Mucosa of gallbladder (tissue), 1 donor: ENCODE data around the gene NME7. TPM values are rescaled to one million over a fixed set of nuclear protein-coding genes. Genes with fewer than 3 reads are reported as not detected.
"Not testable (repeated sequence)": the region's sequence is repeated elsewhere in the genome, so short reads cannot be mapped to it uniquely, and the experiment has no call there.

Experiments used
- DNase-seq: peaks from one replicate; pipeline ENCODE4 v3.0.0-alpha.2; 2020; ENCODE audit warnings: low spot score
- total RNA-seq: library from RNA; stranded (reverse); gene quantifications from one replicate; pipeline ENCODE4 v1.2.1, GENCODE V29; 2021
- donor health status: DM: no; HTN: no; CAD: no.

The NME7 gene, protein sequence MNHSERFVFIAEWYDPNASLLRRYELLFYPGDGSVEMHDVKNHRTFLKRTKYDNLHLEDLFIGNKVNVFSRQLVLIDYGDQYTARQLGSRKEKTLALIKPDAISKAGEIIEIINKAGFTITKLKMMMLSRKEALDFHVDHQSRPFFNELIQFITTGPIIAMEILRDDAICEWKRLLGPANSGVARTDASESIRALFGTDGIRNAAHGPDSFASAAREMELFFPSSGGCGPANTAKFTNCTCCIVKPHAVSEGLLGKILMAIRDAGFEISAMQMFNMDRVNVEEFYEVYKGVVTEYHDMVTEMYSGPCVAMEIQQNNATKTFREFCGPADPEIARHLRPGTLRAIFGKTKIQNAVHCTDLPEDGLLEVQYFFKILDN
- total RNA-seq, result 18.0 TPM

GRCh38 chr1:169367686-169368405, at the start of gene NME7, which contains the start of gene BLZF1:
NME7 (minus strand) TSS chr1:169367797; CDS start chr1:169367710, 87 bp downstream.
BLZF1 (plus strand) TSS chr1:169368195; CDS start chr1:169369523, 1,328 bp downstream.
- peak; percentile 98 for DNase-seq

DNA sequence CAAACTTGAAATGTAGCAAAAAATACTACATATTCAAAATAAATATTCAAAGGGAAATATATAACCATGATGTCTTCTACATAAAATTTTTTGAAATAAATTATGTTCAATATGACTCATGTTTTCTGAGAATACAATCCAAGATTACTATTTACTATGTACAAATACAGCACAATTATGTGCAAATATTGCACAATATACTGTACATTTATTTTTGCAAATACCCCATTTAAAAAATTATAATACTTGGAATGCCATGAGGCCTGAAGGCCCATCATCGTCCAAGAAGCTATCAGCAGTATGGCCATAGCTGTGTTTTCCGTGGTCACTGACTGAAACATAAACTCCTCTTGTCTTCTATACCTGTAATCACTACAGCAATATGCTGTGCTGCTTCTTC, 47.4 kb upstream of the NME7 start:
- DNase-seq, result no peak

GRCh38 chr1:169408340-169408739, 40.7 kb upstream of the NME7 start:
- not testable (repeated sequence) for DNase-seq

DNA sequence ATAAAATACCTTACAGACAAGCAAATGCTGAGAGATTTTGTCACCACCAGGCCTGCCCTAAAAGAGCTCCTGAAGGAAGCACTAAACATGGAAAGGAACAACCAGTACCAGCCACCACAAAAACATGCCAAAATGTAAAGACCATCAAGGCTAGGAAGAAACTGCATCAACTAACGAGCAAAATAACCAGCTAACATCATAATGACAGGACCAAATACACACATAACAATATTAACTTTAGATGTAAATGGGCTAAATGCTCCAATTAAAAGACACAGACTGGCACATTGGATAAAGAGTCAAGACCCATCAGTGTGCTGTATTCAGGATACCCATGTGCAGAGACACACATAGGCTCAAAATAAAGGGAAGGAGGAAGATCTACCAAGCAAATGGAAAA, 35.0 kb upstream of the NME7 start:
- not testable (repeated sequence) for DNase-seq

DNA sequence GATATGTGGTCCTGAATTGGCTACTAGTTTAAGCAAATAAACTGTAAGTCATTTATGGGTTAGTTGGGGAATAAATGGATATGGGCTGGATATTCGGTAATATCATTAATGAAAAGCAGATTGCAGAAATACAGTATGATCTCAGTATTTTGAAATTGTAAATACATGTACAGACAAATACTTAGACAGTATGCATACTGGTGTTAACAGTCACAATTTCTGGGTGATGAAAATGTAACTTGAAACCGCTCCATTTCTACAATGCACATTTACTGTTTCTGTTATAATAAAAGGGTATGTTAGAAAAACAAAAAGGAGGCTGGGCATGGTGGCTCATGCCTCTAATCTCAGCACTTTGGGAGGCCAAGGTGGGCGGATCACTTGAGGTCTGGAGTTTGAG, 28.4 kb upstream of the NME7 start:
- no peak for DNase-seq

DNA sequence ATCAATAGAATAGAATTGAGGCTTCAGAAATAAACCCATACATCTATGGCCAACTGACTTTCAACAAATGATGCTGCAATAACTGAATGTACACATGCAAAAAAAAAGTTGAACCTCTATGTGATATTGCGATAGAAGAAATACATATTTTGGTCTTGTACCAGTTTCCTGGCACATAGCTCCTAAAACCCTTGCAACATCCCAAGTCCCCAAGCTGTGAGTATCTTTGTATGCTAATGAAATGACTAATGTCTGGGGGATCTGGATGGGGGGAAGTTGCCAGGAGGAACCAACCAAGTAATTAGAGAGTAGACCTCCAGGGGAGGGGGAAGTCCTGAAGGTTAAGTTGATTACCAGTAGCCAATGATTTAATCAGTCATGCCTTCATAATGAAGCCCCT, 24.8 kb upstream of the NME7 start:
- no peak for DNase-seq

- DNase-seq, result no peak
Observed at GRCh38 chr1:169390303-169390702, 22.7 kb upstream of the NME7 start.

- no peak for DNase-seq
Observed at GRCh38 chr1:169387399-169387798, 19.8 kb upstream of the NME7 start.

GRCh38 chr1:169383449-169383848, 15.9 kb upstream of the NME7 start:
- DNase-seq, result no peak

- no peak for DNase-seq
Observed at GRCh38 chr1:169381162-169381561, 13.6 kb upstream of the NME7 start.

- DNase-seq, result no peak
Observed at GRCh38 chr1:169371404-169371803, 3.8 kb upstream of the NME7 start.

DNA sequence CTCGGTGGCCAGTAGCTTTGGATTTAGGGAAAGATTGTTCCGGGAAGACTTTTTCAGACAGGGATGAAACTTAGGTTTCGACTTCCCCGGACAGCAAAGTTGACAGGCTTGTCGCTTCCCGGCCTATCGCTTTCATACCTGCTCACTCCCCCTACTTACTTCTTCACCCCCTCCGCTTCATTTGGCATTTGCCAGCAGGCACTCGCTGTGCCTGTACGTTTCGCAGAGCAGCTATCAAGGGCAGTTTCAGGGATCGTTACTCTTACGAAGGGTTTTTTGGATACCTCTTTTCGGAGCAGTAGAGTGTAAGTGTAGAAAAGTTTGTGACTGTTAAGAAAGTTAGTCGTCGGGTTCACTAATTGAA, 791 bp upstream of the NME7 start:
- DNase-seq, result no peak

DNA sequence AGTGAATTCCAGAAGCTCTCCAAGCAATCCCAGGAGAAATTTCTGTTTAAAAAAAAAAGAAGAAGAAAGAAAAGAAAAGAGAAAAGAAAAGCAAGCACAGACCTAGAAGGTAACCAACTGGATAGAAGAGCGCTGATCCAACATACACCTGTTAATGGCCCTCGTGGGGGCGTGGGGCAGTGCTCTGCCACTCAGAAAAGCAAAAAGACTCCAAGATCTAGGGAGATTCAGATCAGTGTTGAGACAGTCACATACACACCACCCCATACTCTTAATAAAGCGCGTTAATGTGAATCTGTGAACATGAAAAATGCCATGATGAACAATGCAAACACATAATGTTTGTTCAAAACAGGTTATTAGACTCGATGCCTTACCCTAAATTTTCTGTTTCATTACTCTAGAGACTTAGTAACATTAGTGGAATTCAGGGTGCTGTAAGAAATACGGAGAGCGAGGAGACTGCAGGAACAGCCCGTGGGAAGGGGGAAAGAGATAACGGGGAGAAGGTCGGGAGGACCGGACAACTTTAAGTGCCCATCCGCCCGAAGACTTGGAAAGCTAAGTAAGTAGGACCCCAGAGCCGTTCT, 406 bp downstream of the NME7 start:
- DNase-seq, result no peak

GRCh38 chr1:169364948-169365347, 2.6 kb downstream of the NME7 start:
- DNase-seq, result no peak

GRCh38 chr1:169363046-169363730, 4.4 kb downstream of the NME7 start:
- DNase-seq, result no peak

DNA sequence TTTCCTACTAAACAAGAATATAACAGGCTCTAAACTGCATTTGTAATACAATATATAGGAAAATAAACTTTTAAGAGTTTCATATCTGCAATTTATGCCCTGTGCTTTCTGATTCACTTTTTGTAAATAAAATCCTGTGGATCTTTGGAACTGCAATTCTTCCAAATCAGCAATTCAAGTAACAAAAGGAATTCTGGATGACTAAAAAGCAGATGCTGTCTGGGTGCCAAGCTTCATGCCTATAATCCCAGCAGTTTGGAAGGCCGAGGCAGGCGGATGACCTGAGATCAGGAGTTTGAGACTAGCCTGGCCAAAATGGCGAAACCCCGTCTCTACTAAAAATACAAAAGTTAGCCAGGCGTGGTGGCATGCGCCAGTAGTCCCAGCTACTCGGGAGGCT, 6.3 kb downstream of the NME7 start:
- DNase-seq, result no peak

GRCh38 chr1:169360415-169360814, 7.2 kb downstream of the NME7 start:
- no peak for DNase-seq

- DNase-seq, result peak; percentile 46
Observed at GRCh38 chr1:169348383-169349036, 19.1 kb downstream of the NME7 start.

DNA sequence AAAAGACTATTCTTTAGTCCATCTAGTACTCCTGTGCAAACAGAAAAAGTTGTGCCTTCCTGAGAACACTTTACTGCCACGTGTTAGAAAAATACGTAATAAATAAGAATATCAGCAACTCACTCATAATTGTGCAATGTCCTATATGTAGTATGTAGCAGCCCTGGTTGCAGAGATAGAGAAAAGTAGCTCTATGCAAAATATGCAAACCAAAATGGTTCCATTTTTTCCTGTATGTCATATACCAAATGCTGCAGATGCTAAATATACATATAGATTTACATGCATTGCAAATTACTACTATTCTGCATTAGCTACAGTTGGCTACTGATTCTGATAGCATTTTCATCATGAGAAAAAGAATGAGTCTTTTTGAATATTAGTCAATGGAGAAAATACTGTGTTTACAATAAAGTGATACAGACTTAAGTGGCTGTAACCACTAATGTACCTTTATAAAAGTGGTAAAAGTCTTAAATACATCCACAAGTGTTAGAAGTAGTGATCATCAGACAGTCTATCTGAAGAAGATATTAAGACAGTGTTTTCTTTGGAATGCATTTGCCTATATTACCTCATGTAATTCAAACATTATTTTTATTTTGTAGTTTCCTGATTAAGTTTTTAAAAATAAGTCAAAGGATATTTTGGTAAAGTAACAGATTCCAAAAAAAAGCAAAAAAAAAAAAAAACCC, 19.8 kb downstream of the NME7 start:
- no peak for DNase-seq

DNA sequence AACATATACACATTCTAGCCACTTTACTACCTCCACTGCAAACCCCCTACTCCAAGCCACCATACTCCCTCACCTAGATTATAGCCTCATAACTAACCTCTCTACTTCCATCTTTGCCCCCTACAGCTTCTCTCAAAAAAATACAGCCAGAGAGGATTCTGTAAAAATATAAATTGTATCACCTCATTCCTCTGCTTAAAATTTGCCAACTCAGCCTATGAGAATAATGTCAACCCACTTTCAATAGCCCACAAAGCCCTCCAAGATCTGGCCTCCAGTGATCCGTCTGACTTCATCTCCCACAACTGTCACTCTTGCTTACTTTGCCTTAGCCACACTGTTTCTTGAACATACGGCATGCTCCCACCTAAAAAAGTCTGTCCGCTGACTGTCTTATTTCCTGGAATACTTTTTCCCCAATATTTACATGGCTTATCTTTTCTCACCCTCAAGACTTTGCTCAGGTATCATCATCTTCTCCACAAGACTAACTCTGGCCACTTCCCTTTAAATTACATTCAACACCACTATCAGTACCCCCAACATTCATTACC, 21.5 kb downstream of the NME7 start:
- DNase-seq, result no peak

GRCh38 chr1:169345511-169345910, 22.1 kb downstream of the NME7 start:
- DNase-seq, result no peak
